Inflammatory macrophage treated with lipopolysaccharide for 1 hour (primary cell): ENCODE measurements around the gene MYL4.
"Not testable (repeated sequence)": the region's sequence is repeated elsewhere in the genome, so short reads cannot be mapped to it uniquely, and the experiment has no call there.

Source experiments
- DNase-seq, 2 donors: peaks; one replicate each; pipeline ENCODE4 v3.0.0-alpha.2; 2020 to 2022

Gene MYL4

GRCh38 chr17:47193931-47194511, 15.1 kb upstream of the MYL4 start:
- no peak for DNase-seq

- no peak for DNase-seq
Observed at GRCh38 chr17:47197821-47198220, 11.3 kb upstream of the MYL4 start.

GRCh38 chr17:47199627-47200324, 9.4 kb upstream of the MYL4 start:
- peak; percentile 68 to 71 for DNase-seq

GRCh38 chr17:47200325-47200664, 8.9 kb upstream of the MYL4 start:
- peak in 1 of 2 donors; percentile 4 for DNase-seq

- no peak for DNase-seq
Observed at GRCh38 chr17:47201166-47201565, 8.0 kb upstream of the MYL4 start.

- DNase-seq = no peak
Observed at GRCh38 chr17:47203984-47204721, 5.0 kb upstream of the MYL4 start.

GRCh38 chr17:47204722-47205418, 4.3 kb upstream of the MYL4 start:
- DNase-seq = peak; percentile 49 to 70

- DNase-seq = no peak
Observed at GRCh38 chr17:47205419-47205963, 3.7 kb upstream of the MYL4 start.

DNA sequence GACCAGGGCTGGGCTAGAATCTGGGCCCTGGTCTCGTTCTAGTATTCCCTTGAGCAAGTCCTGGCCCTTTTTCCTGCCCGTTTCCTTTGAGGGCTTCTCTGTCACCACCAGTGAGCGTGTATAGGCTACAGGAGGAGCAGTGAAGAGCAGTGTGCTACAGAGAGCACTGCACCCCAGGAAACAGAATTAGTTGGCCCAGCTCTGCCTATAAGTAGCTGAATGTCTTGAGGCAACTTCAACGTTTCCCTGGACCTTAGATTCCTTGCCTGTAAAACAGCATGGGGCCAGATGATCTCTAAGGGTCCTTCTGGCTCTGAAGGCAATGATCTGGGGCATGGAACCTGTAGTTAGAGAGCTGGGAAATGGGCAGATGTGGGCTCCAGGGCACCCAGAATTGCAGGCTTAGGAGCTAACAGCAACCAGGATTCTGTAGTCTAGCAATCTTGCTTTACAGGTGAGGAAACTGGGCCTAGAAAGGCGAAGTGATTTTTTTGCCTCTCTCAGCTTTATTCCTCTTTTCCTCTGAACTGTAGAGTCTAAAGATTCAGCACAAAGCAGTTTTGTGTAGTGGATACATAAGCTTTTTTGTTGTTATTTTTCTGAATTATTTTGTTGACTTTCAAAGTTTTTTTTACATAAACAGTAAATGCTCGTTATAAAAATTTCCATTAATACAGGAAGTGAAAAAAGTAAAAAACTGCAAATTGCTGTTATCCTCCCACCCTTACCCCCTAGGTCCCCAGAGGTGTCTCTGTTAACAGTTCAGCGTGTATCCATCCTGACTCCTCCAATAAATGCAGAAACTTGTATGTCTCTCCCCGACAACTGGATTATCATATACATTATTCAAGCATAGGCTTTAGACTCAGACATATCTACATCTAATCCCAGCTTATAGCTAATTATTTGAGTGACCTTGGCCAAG, 1.7 kb upstream of the MYL4 start:
- no peak for DNase-seq

GRCh38 chr17:47209499-47209898, 351 bp downstream of the MYL4 start:
- no peak for DNase-seq

GRCh38 chr17:47210105-47210504, 957 bp downstream of the MYL4 start:
- DNase-seq = no peak

DNA sequence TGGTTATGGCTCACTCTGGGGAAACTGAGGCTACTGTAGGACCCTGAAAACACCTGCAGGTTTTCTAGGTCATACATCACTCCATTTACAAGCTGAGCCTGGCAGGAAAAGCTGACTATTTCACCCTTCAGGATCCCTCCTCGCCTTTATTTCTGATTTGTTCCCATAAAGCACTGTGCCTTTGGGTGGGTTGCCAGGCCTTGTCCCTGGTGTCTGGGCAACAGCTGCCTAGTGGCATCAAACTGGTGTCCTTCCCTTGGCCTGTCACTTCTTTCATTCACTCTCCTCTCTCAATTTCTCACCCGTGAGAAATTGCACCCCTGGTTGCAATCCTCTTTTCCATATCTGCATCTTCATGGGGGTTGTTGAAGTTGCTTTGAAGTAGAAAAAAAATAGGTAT, 1.6 kb downstream of the MYL4 start:
- no peak for DNase-seq

- DNase-seq = no peak
Observed at GRCh38 chr17:47212458-47212857, 3.3 kb downstream of the MYL4 start.

- DNase-seq = no peak
Observed at GRCh38 chr17:47213540-47213939, 4.4 kb downstream of the MYL4 start.

GRCh38 chr17:47214931-47215330, 5.8 kb downstream of the MYL4 start:
- DNase-seq = no peak

DNA sequence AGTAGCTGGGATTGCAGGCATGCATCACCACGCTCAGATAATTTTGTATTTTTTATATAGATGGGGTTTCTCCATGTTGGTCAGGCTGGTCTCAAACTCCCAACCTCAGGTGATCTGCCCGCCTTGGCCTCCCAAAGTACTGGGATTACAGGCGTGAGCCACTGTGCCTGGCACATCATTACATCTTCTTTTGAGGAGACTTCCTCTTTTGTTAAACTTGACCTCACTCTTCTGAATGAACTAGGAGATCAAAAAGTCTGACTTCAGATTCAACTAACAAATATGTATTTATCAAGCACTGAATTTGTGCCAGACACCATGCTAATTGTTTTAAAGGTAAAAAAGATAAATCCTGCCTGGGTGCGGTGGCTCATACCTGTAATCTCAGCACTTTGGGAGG, 7.7 kb downstream of the MYL4 start:
- not testable (repeated sequence) for DNase-seq

GRCh38 chr17:47217279-47217678, 8.1 kb downstream of the MYL4 start:
- DNase-seq = not testable (repeated sequence)

DNA sequence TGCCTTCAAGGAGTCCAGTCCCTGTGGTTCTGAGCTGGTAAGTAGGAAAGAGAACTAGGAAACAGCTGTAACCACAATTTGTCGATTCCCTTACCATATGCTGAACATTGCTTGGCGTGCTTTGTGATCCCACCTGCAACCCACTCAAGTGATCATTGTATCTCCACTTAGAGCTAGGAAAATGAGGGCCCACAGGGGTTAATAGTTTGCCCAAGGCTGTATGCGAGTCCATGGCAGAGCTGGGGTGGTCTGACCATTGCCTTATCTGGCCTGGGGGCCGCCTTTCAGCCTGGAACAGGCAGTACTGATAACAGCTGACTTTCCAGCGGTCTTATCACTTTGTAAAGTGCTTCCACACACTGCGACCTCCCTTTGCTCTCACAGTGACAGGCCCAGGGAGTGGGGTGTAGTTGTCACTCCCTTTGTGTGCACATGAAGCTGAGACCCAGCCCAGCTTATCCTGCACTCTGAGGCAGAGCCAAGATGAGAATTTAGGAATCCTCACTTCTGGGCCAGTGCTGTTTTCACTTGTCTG, 9.8 kb downstream of the MYL4 start:
- no peak for DNase-seq

- DNase-seq = no peak
Observed at GRCh38 chr17:47219621-47220475, 10.7 kb downstream of the MYL4 start.

- no peak for DNase-seq
Observed at GRCh38 chr17:47220531-47220999, 11.4 kb downstream of the MYL4 start.

GRCh38 chr17:47221154-47221553, 12.0 kb downstream of the MYL4 start:
- no peak for DNase-seq
